Measurements from ENCODE around the gene TPBGL.

The TPBGL gene

GRCh38 chr11:75246006-75246670 is 5.6 kb downstream of the TPBGL start:
- DNase-seq (ENCODE audit: low read depth), result no peak

GRCh38 chr11:75246671-75247350 is 6.2 kb downstream of the TPBGL start:
- no peak for DNase-seq (ENCODE audit: low read depth)

- DNase-seq (ENCODE audit: low read depth), result no peak
Observed at GRCh38 chr11:75248924-75249256, 8.3 kb downstream of the TPBGL start.

GRCh38 chr11:75249704-75250103 is 9.1 kb downstream of the TPBGL start:
- DNase-seq (ENCODE audit: low read depth), result no peak

GRCh38 chr11:75254326-75254725 is 13.8 kb downstream of the TPBGL start:
- no peak for DNase-seq (ENCODE audit: low read depth)

- DNase-seq (ENCODE audit: low read depth), result no peak
Observed at GRCh38 chr11:75260396-75261170, 20.0 kb downstream of the TPBGL start.

- DNase-seq (ENCODE audit: low read depth), result no peak
Observed at GRCh38 chr11:75261902-75262361, 21.4 kb downstream of the TPBGL start.

- no peak for DNase-seq (ENCODE audit: low read depth)
Observed at GRCh38 chr11:75262436-75262835, 21.9 kb downstream of the TPBGL start.

- DNase-seq (ENCODE audit: low read depth), result no peak
Observed at GRCh38 chr11:75262961-75263852, 22.6 kb downstream of the TPBGL start.

- DNase-seq (ENCODE audit: low read depth), result no peak
Observed at GRCh38 chr11:75263944-75264349, 23.4 kb downstream of the TPBGL start.

GRCh38 chr11:75264356-75264755 is 23.8 kb downstream of the TPBGL start:
- no peak for DNase-seq (ENCODE audit: low read depth)

GRCh38 chr11:75264971-75265370 is 24.4 kb downstream of the TPBGL start:
- DNase-seq (ENCODE audit: low read depth), result no peak

GRCh38 chr11:75265851-75266531 is 25.4 kb downstream of the TPBGL start:
- no peak for DNase-seq (ENCODE audit: low read depth)

- no peak for DNase-seq (ENCODE audit: low read depth)
Observed at GRCh38 chr11:75267171-75267970, 26.8 kb downstream of the TPBGL start.

GRCh38 chr11:75268626-75269366 is 28.2 kb downstream of the TPBGL start:
- no peak for DNase-seq (ENCODE audit: low read depth)

- no peak for DNase-seq (ENCODE audit: low read depth)
Observed at GRCh38 chr11:75269367-75269660, 28.7 kb downstream of the TPBGL start.

- no peak for DNase-seq (ENCODE audit: low read depth)
Observed at GRCh38 chr11:75269896-75270295, 29.3 kb downstream of the TPBGL start.

- no peak for DNase-seq (ENCODE audit: low read depth)
Observed at GRCh38 chr11:75270896-75271418, 30.4 kb downstream of the TPBGL start.

- DNase-seq (ENCODE audit: low read depth), result no peak
Observed at GRCh38 chr11:75271730-75272129, 31.2 kb downstream of the TPBGL start.

- DNase-seq (ENCODE audit: low read depth), result no peak
Observed at GRCh38 chr11:75272391-75272790, 31.8 kb downstream of the TPBGL start.

Measured in GM04504 (cell line).